Adrenal gland (tissue), 12 donors: ENCODE data around the gene PCGF3. TPM values are rescaled to one million over a fixed set of nuclear protein-coding genes. Genes with fewer than 3 reads are reported as not detected.

Experiments used
- DNase-seq, 7 donors: peaks; one replicate each; pipeline ENCODE4 v3.0.0-alpha.2; 2019 to 2020
- H3K27ac ChIP-seq, 5 donors: fragments of 200-600 bp; sonication (generic) in 4 of 5; 1 replicate in 3 of 5; 2 replicates in 2 of 5; pipeline versions ENCODE4 v1.5.1 to v1.8.0; 2016 to 2020; ENCODE audit warnings: mild to moderate bottlenecking in 1 of 5
- H3K27me3 ChIP-seq: fragments of 200-600 bp; 2 replicates; pipeline ENCODE4 v1.8.0; 2021
- H3K36me3 ChIP-seq, 2 donors: fragments of 200-600 bp; replicated peaks in 1 of 2; 1 replicate in 1 of 2; 2 replicates in 1 of 2; pipeline versions ENCODE4 v1.5.1 to v1.8.0; 2018 to 2022
- H3K4me1 ChIP-seq, 2 donors: fragments of 200-600 bp; replicated peaks in 1 of 2; 1 replicate in 1 of 2; 2 replicates in 1 of 2; pipeline versions ENCODE4 v1.5.1 to v1.8.0; 2018 to 2021
- H3K4me3 ChIP-seq, 4 donors: fragments of 200-600 bp; sonication (generic) in 3 of 4; one replicate each; pipeline ENCODE4 v1.5.1; 2016 to 2018
- H3K9me3 ChIP-seq, 3 donors: fragments of 200-600 bp; sonication (generic) in 1 of 3; replicated peaks in 1 of 3; 1 replicate in 2 of 3; 2 replicates in 1 of 3; pipeline versions ENCODE4 v1.5.1 to v1.8.0; 2016 to 2021
- POLR2A ChIP-seq, 2 donors: fragments of 450-650 bp; IDR thresholded peaks; one replicate each; pipeline ENCODE4 v1.6.1; 2017; ENCODE audit warnings: antibody characterized with exemption in 2 of 2, mild to moderate bottlenecking in 2 of 2, moderate library complexity in 1 of 2
- WGBS, 4 donors: extraction: QIAGEN DNeasy Blood & Tissue Kit in 2 of 4; methylation state at CpG; one replicate each; pipeline versions ENCODE4 v1.1.5 to v1.1.7; 2013 to 2017; 5-methylcytosine and 5-hydroxymethylcytosine counted together
- intact Hi-C, 2 donors: fragments of 100-400 bp; cut with DNase I; formaldehyde crosslinking; loops; one replicate each; pipeline versions ENCODE4 v1.14.1 to v1.15.0; 2022 to 2023
- polyA plus RNA-seq, 3 donors: library from polyadenylated mRNA; stranded (reverse); fragments of 200-250 nt in 2 of 3; fragments of 350-450 nt in 1 of 3; fragmentation: Illumina TruSeq in 1 of 3; extraction: RNeasy Lipid Tissue Mini Kit (QIAGEN cat#74804) in 1 of 3; gene quantifications; one replicate each; pipeline ENCODE4 v1.2.3, GENCODE V29; 2013 to 2014
- total RNA-seq, 9 donors: library from RNA; depleted of rRNA in 4 of 9; stranded (reverse); fragments of >200 nt in 4 of 9; fragments of 120-200 nt in 1 of 9; fragmentation: NEBNext Ultra II Directional in 1 of 9; extraction: Animal tissue kit (Norgen Biotek cat#: 25700) in 1 of 9; gene quantifications; one replicate each; pipeline versions ENCODE4 v1.1.0 to v1.2.4, GENCODE V29; 2013 to 2023
- TF ChIP-seq, protein P1 (sequence below), 6 experiments: fragments of 450-650 bp in 4 of 6; fragments of 200-600 bp in 2 of 6; sonication (generic) in 1 of 6; IDR thresholded peaks; 1 replicate in 5 of 6; 2 replicates in 1 of 6; pipeline versions ENCODE4 v1.5.1 to v1.8.0; 2016 to 2021; ENCODE audit warnings: antibody characterized with exemption in 6 of 6, mild to moderate bottlenecking in 2 of 6, moderate library complexity in 1 of 6
- donor health status: healthy with polysubstance abuse.
- donor health status: Bipolar disorder and iron deficiency.
- donor health status: DM: yes; HTN: yes; CAD: no.
- donor health status: DM: no; HTN: no; CAD: no.
- donor health status: DM: no; HTN: no; CAD: no.
- donor health status: DM: yes; HTN: yes; CAD: no.

The PCGF3 gene
- total and polyA plus RNA-seq, 12 donors, result 26.4 to 178 (median 70.7) TPM

DNA sequence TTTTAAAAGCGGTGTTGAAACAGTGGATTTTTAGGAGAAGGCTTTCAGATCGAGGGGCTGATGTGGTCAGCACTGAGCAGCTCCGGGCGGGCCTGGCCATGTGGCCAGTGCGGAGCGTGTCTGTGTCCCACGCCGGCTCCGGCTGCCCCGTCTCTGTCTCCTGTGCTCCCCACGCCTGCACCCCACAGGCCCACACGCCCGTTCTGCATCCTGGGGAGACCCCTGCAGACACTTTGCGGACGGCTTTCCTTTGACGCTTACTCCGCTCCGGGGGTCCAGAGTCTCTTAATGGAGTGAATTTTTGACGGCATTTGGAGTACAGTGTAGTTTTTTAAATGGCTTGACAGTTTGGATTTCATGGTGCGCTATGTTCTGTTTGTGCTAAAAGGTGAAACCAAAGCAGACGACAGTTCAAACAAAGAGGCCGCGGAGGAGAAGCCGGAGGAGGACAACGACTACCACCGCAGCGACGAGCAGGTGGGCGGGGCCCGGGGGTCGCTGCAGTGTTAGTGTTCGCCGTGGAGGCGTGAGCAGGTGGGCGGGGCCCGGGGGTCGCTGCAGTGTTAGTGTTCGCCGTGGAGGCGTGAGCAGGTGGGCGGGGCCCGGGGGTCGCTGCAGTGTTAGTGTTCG is 38.7 kb downstream of the PCGF3 start:
- WGBS, 4 donors, result 90 to 94% (median 92%) methylated on average over 32 to 36 of the region's 44 CpGs

GRCh38 chr4:747546-748170 is 42.0 kb downstream of the PCGF3 start:
- intact Hi-C loops, result no loop called here
- Histone ChIP-seq H3K36me3 (peaks cover 0 to 20% of the 10 kb centered on the region in 2 donors), H3K4me1 (peaks cover 0 to 21% of the 10 kb centered on the region in 2 donors), H3K4me3 (no peak overlapping the region), H3K27ac (no peak overlapping the region), H3K27me3 (no peaks in the 10 kb centered on the region), H3K9me3 (no peaks in the 10 kb centered on the region)
- WGBS, 4 donors, result 93 to 95% (median 95%) methylated on average over 14 to 22 of the region's 34 CpGs
- TF ChIP-seq, protein P1, sequence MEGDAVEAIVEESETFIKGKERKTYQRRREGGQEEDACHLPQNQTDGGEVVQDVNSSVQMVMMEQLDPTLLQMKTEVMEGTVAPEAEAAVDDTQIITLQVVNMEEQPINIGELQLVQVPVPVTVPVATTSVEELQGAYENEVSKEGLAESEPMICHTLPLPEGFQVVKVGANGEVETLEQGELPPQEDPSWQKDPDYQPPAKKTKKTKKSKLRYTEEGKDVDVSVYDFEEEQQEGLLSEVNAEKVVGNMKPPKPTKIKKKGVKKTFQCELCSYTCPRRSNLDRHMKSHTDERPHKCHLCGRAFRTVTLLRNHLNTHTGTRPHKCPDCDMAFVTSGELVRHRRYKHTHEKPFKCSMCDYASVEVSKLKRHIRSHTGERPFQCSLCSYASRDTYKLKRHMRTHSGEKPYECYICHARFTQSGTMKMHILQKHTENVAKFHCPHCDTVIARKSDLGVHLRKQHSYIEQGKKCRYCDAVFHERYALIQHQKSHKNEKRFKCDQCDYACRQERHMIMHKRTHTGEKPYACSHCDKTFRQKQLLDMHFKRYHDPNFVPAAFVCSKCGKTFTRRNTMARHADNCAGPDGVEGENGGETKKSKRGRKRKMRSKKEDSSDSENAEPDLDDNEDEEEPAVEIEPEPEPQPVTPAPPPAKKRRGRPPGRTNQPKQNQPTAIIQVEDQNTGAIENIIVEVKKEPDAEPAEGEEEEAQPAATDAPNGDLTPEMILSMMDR (IDR thresholded peaks at IDR 0.05), result no peak
- TF ChIP-seq POLR2A (IDR thresholded peaks at IDR 0.05), result no peak
- DNase-seq, result no peak

More for the DNA sequence above, 38.7 kb downstream of the PCGF3 start:
- no peaks in the 10 kb centered on the region for H3K9me3 ChIP-seq
- TF ChIP-seq POLR2A (IDR thresholded peaks at IDR 0.05), result no peak
- TF ChIP-seq, protein P1 (IDR thresholded peaks at IDR 0.05), result no peak
- H3K27ac ChIP-seq, result no peak overlapping the region
- no peaks in the 10 kb centered on the region for H3K27me3 ChIP-seq
- H3K4me3 ChIP-seq, result no peak overlapping the region
- intact Hi-C loops, result no loop called here
- no peaks in the 10 kb centered on the region for H3K4me1 ChIP-seq
- peaks cover 0 to 24% of the 10 kb centered on the region in 2 donors for H3K36me3 ChIP-seq
- no peak for DNase-seq

- intact Hi-C loops, result no loop called here
- WGBS, 4 donors, result 93 to 94% (median 93%) methylated on average over 19 of the region's 19 CpGs
- H3K36me3 ChIP-seq, result peaks cover 0 to 23% of the 10 kb centered on the region in 2 donors
- H3K9me3 ChIP-seq, result no peaks in the 10 kb centered on the region
- TF ChIP-seq, protein P1 (IDR thresholded peaks at IDR 0.05), result no peak
- no peak for TF ChIP-seq POLR2A (IDR thresholded peaks at IDR 0.05)
- no peaks in the 10 kb centered on the region for H3K27me3 ChIP-seq
- no peak for DNase-seq
- peaks cover 0 to 21% of the 10 kb centered on the region in 2 donors for H3K4me1 ChIP-seq
- no peak overlapping the region for H3K27ac ChIP-seq
- H3K4me3 ChIP-seq, result no peak overlapping the region
Measured at GRCh38 chr4:748461-748860, 42.8 kb downstream of the PCGF3 start.

- TF ChIP-seq POLR2A (IDR thresholded peaks at IDR 0.05), result no peak
- TF ChIP-seq, protein P1 (IDR thresholded peaks at IDR 0.05), result peak in 1 of 6 experiments; percentile 19
- no peaks in the 10 kb centered on the region for H3K9me3 ChIP-seq
- H3K27ac ChIP-seq, result peak overlapping the region in 4 of 5 donors; percentile 23 to 85 (median 62)
- DNase-seq, result peak in 6 of 7 donors; percentile 66 to 88 (median 74)
- no peak overlapping the region for H3K4me3 ChIP-seq
- intact Hi-C loops, result no loop called here
- 54 to 60% (median 56%) methylated on average over 20 of the region's 20 CpGs for WGBS, 4 donors
- peaks cover 0 to 30% of the 10 kb centered on the region in 2 donors for H3K36me3 ChIP-seq
- no peaks in the 10 kb centered on the region for H3K27me3 ChIP-seq
- peaks cover 0 to 21% of the 10 kb centered on the region in 2 donors for H3K4me1 ChIP-seq
Measured at GRCh38 chr4:749698-750666, 44.4 kb downstream of the PCGF3 start.
